HepG2 (cell line): ENCODE results near the gene CLDN9. TPM values are rescaled to one million over a fixed set of nuclear protein-coding genes. Genes with fewer than 3 reads are reported as not detected.

Source experiments
- CC2D1A ChIP-seq: sonication (generic); formaldehyde crosslinking; IDR thresholded peaks from 2 replicates; pipeline ENCODE4 v1.8.1; 2023; ENCODE audit warnings: mild to moderate bottlenecking, missing genetic modification reagents
- ELF4 ChIP-seq: sonication (generic); formaldehyde crosslinking; IDR thresholded peaks from 2 replicates; pipeline ENCODE4 v1.5.0; 2020; ENCODE audit warnings: missing genetic modification reagents, mild to moderate bottlenecking, moderate library complexity, borderline replicate concordance
- ESRRA ChIP-seq: sonication (generic); formaldehyde crosslinking; IDR thresholded peaks from 2 replicates; pipeline ENCODE4 v1.5.1; 2020; ENCODE audit warnings: mild to moderate bottlenecking, low read depth, missing genetic modification reagents
- GATA4 ChIP-seq: sonication (generic); IDR thresholded peaks from 2 replicates; pipeline ENCODE4 v1.6.1; 2016; ENCODE audit warnings: antibody characterized with exemption, low read depth, borderline replicate concordance
- GPN1 ChIP-seq: sonication (generic); formaldehyde crosslinking; IDR thresholded peaks from 2 replicates; pipeline ENCODE4 v1.5.1; 2020; ENCODE audit warnings: missing genetic modification reagents, borderline replicate concordance
- NFIC ChIP-seq: IDR thresholded peaks from 2 replicates; pipeline ENCODE4 v1.6.1; 2012; ENCODE audit warnings: mild to moderate bottlenecking, low read length, inconsistent platforms
- PHF21A ChIP-seq: sonication (generic); formaldehyde crosslinking; IDR thresholded peaks from 2 replicates; pipeline ENCODE4 v1.5.0; 2020; ENCODE audit warnings: mild to moderate bottlenecking, missing genetic modification reagents
- RFXANK ChIP-seq: IDR thresholded peaks from 2 replicates; pipeline ENCODE4 v1.6.1; 2016
- SIN3A ChIP-seq: IDR thresholded peaks from 2 replicates; pipeline ENCODE4 v1.6.1; 2011; ENCODE audit warnings: low read depth, mild to moderate bottlenecking, control low read depth, low read length, borderline replicate concordance
- SP1 ChIP-seq, 2 experiments: fragments of 450-650 bp in 1 of 2; sonication (generic) in 1 of 2; formaldehyde crosslinking in 1 of 2; IDR thresholded peaks; 2 replicates each; pipeline versions ENCODE4 v1.4.0 to v1.6.1; 2016 to 2020; ENCODE audit warnings: missing genetic modification reagents in 1 of 2
- ZMAT3 ChIP-seq: sonication (generic); formaldehyde crosslinking; conservative IDR thresholded peaks from 2 replicates; pipeline ENCODE4 v1.7.0; 2021; ENCODE audit warnings: missing genetic modification reagents
- ZNF816 ChIP-seq: sonication (generic); formaldehyde crosslinking; IDR thresholded peaks from 2 replicates; pipeline ENCODE4 v1.8.0; 2022; ENCODE audit warnings: missing genetic modification reagents, mild to moderate bottlenecking, borderline replicate concordance
- polyA plus RNA-seq, 8 experiments: library from polyadenylated mRNA; depleted of rRNA in 3 of 8; stranded (reverse) in 7 of 8; unstranded in 1 of 8; fragments of >200 nt; fragmentation: Illumina TruSeq in 4 of 8; extraction: Trizol in 4 of 8; gene quantifications; 2 replicates each; pipeline versions ENCODE4 v1.2.1 to v1.2.3, GENCODE V29; 2011 to 2016; ENCODE audit warnings: low read depth in 4 of 8, missing spikeins in 1 of 8, mixed read lengths in 1 of 8; ENCODE audit not compliant: insufficient read depth in 1 of 8
- total RNA-seq, 5 experiments: library from RNA; depleted of rRNA; stranded (reverse); fragments of >200 nt; fragmentation: Illumina TruSeq; extraction: Trizol; gene quantifications; 2 replicates each; pipeline ENCODE4 v1.2.3, GENCODE V29; 2016; ENCODE audit warnings: low read depth in 1 of 5
- TF ChIP-seq, protein P1 (sequence below): IDR thresholded peaks from 2 replicates; pipeline ENCODE4 v1.6.1; 2012; ENCODE audit warnings: inconsistent platforms
- TF ChIP-seq, protein P2 (sequence below), 2 experiments: fragments of 450-650 bp in 1 of 2; sonication (generic) in 1 of 2; formaldehyde crosslinking in 1 of 2; IDR thresholded peaks; 2 replicates each; pipeline versions ENCODE4 v1.6.1 to v1.8.0; 2016 to 2022; ENCODE audit warnings: antibody characterized with exemption in 1 of 2, mild to moderate bottlenecking in 1 of 2, missing genetic modification reagents in 1 of 2
- TF ChIP-seq, protein P3 (sequence below): sonication (generic); formaldehyde crosslinking; IDR thresholded peaks from 2 replicates; pipeline ENCODE4 v1.5.1; 2020; ENCODE audit warnings: missing genetic modification reagents, mild to moderate bottlenecking, borderline replicate concordance

CLDN9 gene
- total and polyA plus RNA-seq, 2 of the 13 experiments (the other 11 are each of a cell fraction or from before 2014, with no cell fraction given) = 0.15 to 0.26 TPM

DNA sequence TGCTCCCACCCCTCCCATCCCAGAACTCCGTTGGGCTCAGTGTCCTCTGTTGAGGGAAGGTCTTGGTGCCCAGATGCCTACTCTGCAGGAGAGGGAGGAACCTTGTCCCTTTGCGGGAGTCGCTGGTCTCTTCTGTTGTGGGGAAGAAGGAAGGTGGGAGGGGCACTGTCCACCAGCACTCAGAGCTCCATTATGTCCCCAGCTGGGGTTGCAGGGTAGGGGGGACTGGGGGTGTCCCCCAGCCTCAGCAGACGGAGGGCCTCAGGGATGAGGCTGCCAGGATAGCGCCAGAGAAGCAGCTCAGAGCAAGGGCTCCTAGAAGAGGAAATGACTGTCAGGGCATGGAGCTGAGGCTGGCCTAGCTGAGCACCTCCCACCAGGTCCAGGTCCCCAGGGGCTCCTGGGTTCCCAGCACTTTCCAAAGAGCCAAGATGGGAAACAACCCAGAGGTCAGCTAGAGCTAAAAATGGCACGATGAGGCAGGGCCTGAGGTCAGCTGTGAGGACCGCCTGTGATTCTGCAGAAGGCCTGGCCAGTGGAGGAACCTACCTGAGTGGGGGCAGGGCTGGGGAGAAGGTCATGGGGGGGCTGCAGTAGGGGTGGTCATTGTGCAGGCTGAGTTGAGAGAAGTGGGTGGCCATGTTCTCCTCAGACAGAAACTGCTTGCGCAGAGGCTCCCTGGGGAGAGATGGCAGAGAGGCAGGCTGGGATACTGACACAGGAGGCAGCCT, 10.1 kb downstream of the CLDN9 start (continued):
- TF ChIP-seq, protein P1, sequence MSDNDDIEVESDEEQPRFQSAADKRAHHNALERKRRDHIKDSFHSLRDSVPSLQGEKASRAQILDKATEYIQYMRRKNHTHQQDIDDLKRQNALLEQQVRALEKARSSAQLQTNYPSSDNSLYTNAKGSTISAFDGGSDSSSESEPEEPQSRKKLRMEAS = 0 out of 2 replicates have a peak, but pooled peaks have one; percentile 10
- no peak for TF ChIP-seq ELF4 (CRISPR knock-in tag)
- no peak for TF ChIP-seq PHF21A (CRISPR knock-in tag)
- TF ChIP-seq CC2D1A (CRISPR knock-in tag) = no peak
- no peak for TF ChIP-seq RFXANK (CRISPR knock-in tag)
- TF ChIP-seq ZNF816 = no peak
- no peak for TF ChIP-seq SIN3A
- no peak for TF ChIP-seq GATA4
- no peak for TF ChIP-seq ESRRA (CRISPR knock-in tag)
- TF ChIP-seq, protein P2, sequence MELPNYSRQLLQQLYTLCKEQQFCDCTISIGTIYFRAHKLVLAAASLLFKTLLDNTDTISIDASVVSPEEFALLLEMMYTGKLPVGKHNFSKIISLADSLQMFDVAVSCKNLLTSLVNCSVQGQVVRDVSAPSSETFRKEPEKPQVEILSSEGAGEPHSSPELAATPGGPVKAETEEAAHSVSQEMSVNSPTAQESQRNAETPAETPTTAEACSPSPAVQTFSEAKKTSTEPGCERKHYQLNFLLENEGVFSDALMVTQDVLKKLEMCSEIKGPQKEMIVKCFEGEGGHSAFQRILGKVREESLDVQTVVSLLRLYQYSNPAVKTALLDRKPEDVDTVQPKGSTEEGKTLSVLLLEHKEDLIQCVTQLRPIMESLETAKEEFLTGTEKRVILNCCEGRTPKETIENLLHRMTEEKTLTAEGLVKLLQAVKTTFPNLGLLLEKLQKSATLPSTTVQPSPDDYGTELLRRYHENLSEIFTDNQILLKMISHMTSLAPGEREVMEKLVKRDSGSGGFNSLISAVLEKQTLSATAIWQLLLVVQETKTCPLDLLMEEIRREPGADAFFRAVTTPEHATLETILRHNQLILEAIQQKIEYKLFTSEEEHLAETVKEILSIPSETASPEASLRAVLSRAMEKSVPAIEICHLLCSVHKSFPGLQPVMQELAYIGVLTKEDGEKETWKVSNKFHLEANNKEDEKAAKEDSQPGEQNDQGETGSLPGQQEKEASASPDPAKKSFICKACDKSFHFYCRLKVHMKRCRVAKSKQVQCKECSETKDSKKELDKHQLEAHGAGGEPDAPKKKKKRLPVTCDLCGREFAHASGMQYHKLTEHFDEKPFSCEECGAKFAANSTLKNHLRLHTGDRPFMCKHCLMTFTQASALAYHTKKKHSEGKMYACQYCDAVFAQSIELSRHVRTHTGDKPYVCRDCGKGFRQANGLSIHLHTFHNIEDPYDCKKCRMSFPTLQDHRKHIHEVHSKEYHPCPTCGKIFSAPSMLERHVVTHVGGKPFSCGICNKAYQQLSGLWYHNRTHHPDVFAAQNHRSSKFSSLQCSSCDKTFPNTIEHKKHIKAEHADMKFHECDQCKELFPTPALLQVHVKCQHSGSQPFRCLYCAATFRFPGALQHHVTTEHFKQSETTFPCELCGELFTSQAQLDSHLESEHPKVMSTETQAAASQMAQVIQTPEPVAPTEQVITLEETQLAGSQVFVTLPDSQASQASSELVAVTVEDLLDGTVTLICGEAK (IDR thresholded peaks at IDR 0.05) = no peak
- TF ChIP-seq, protein P2 (CRISPR knock-in tag; IDR thresholded peaks at IDR 0.05) = no peak
- no peak for TF ChIP-seq NFIC
- no peak for TF ChIP-seq ZMAT3 (CRISPR knock-in tag)
- no peak for TF ChIP-seq GPN1 (CRISPR knock-in tag)
- TF ChIP-seq SP1 (IDR thresholded peaks at IDR 0.05) = no peak
- no peak for TF ChIP-seq SP1 (CRISPR knock-in tag; IDR thresholded peaks at IDR 0.05)
- TF ChIP-seq, protein P3, sequence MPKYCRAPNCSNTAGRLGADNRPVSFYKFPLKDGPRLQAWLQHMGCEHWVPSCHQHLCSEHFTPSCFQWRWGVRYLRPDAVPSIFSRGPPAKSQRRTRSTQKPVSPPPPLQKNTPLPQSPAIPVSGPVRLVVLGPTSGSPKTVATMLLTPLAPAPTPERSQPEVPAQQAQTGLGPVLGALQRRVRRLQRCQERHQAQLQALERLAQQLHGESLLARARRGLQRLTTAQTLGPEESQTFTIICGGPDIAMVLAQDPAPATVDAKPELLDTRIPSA = no peak
